Progenitor cell of endocrine pancreas (in vitro differentiated cells): ENCODE data around the gene SDHAF2. TPM values are rescaled to one million over a fixed set of nuclear protein-coding genes. Genes with fewer than 3 reads are reported as not detected.

Experiments
- DNase-seq: peaks from one replicate; pipeline ENCODE4 v3.0.0; 2021; ENCODE audit warnings: low spot score; ENCODE audit not compliant: unreplicated experiment
- H3K27ac Mint-ChIP-seq: 2 replicates; pipeline ENCODE4 v1.8.0; 2021; ENCODE audit warnings: mild to moderate bottlenecking, moderate library complexity, mixed read lengths
- H3K27me3 Mint-ChIP-seq: 2 replicates; pipeline ENCODE4 v1.8.0; 2021; ENCODE audit warnings: mixed read lengths
- H3K36me3 Mint-ChIP-seq: 2 replicates; pipeline ENCODE4 v1.8.0; 2022; ENCODE audit warnings: mixed read lengths; ENCODE audit not compliant: insufficient read depth
- H3K4me1 Mint-ChIP-seq: 2 replicates; pipeline ENCODE4 v1.8.0; 2021; ENCODE audit warnings: low read depth, mixed read lengths
- H3K4me3 Mint-ChIP-seq: 2 replicates; pipeline ENCODE4 v1.8.0; 2021; ENCODE audit warnings: low read depth, mild to moderate bottlenecking, moderate library complexity, mixed read lengths
- H3K9me3 Mint-ChIP-seq: 2 replicates; pipeline ENCODE4 v1.8.0; 2021; ENCODE audit warnings: low read depth, mixed read lengths
- CTCF ChIP-seq: fragments of 200-600 bp; sonication (generic); IDR thresholded peaks from one replicate; pipeline ENCODE4 v1.5.0; 2021; ENCODE audit warnings: antibody characterized with exemption, mild to moderate bottlenecking; ENCODE audit not compliant: unreplicated experiment
- total RNA-seq: library from RNA; stranded (reverse); gene quantifications from 2 replicates; pipeline ENCODE4 v1.2.1, GENCODE V29; 2021

The SDHAF2 gene
- total RNA-seq, 1 donor from 2014 or later: 42.2 TPM

GRCh38 chr11:61468002-61468401 lies 38.1 kb downstream of the SDHAF2 start:
- Mint-ChIP-seq H3K4me1 (no peaks in the 10 kb centered on the region), H3K4me3 (no peak overlapping the region), H3K36me3 (peaks cover 6% of the 10 kb centered on the region), H3K27ac (no peak overlapping the region), H3K27me3 (no peaks in the 10 kb centered on the region), H3K9me3 (no peaks in the 10 kb centered on the region)
- no peak for TF ChIP-seq CTCF
- no peak for DNase-seq

- H3K4me1 Mint-ChIP-seq: no peaks in the 10 kb centered on the region
These were observed 42.4 kb downstream of the SDHAF2 start for GRCh38 chr11:61472282-61472681.

GRCh38 chr11:61472868-61473267 lies 42.9 kb downstream of the SDHAF2 start:
- Mint-ChIP-seq H3K27me3 (no peaks in the 10 kb centered on the region), H3K4me3 (no peak overlapping the region), H3K36me3 (peaks cover 6% of the 10 kb centered on the region), H3K4me1 (no peaks in the 10 kb centered on the region), H3K9me3 (no peaks in the 10 kb centered on the region), H3K27ac (no peak overlapping the region)
- DNase-seq: no peak
- no peak for TF ChIP-seq CTCF

More at GRCh38 chr11:61472282-61472681, 42.4 kb downstream of the SDHAF2 start:
- no peaks in the 10 kb centered on the region for H3K9me3 Mint-ChIP-seq
- peaks cover 9% of the 10 kb centered on the region for H3K36me3 Mint-ChIP-seq
- DNase-seq: no peak
- H3K27me3 Mint-ChIP-seq: no peaks in the 10 kb centered on the region
- peak overlapping the region; percentile 24 for H3K27ac Mint-ChIP-seq
- TF ChIP-seq CTCF: no peak
- no peak overlapping the region for H3K4me3 Mint-ChIP-seq

- H3K27me3 Mint-ChIP-seq: no peaks in the 10 kb centered on the region
- DNase-seq: no peak
- H3K9me3 Mint-ChIP-seq: no peaks in the 10 kb centered on the region
- H3K27ac Mint-ChIP-seq: no peak overlapping the region
- no peak overlapping the region for H3K4me3 Mint-ChIP-seq
- H3K4me1 Mint-ChIP-seq: peaks cover 2% of the 10 kb centered on the region
- H3K36me3 Mint-ChIP-seq: peaks cover 6% of the 10 kb centered on the region
- no peak for TF ChIP-seq CTCF
These were observed 43.6 kb downstream of the SDHAF2 start for GRCh38 chr11:61473370-61474012.

GRCh38 chr11:61474013-61474643 lies 44.2 kb downstream of the SDHAF2 start:
- TF ChIP-seq CTCF: no peak

More at GRCh38 chr11:61474013-61474643, 44.2 kb downstream of the SDHAF2 start:
- no peak for DNase-seq
- Mint-ChIP-seq H3K27ac (no peak overlapping the region), H3K4me3 (no peak overlapping the region), H3K27me3 (no peaks in the 10 kb centered on the region), H3K36me3 (peaks cover 6% of the 10 kb centered on the region), H3K9me3 (no peaks in the 10 kb centered on the region), H3K4me1 (peaks cover 2% of the 10 kb centered on the region)
